IMR-90 (cell line): ENCODE results near the gene DCUN1D2. TPM values are rescaled to one million over a fixed set of nuclear protein-coding genes. Genes with fewer than 3 reads are reported as not detected.

Experiments
- ATAC-seq: fragments of 200-7000 bp; cut with Tn5 transposase; 2 replicates; pipeline ENCODE4 v1.9.1; 2020; ENCODE audit warnings: low read depth, mild to moderate bottlenecking, moderate library complexity
- BruUV-seq: library from RNA; stranded (reverse); fragments of 400-500 nt; replicated peaks from 2 replicates; lab custom pipeline; 2021; lab: Mats Ljungman, UMichigan
- CTCF ChIA-PET: fragments of 300-600 bp; formaldehyde crosslinking; extraction: SDS; loops from one replicate; lab custom pipeline; 2021; ENCODE audit warnings: antibody characterized with exemption; lab: Yijun Ruan, JAX
- POLR2A ChIA-PET: fragments of 300-600 bp; sonication (Branson Sonifier 250); formaldehyde crosslinking; loops from one replicate; lab custom pipeline; 2022; ENCODE audit warnings: antibody characterized with exemption; ENCODE audit not compliant: unreplicated experiment; lab: Charles Lee
- DNase-seq: peaks from one replicate; pipeline ENCODE4 v3.0.0; 2013
- H2AFZ ChIP-seq: replicated peaks from 2 replicates; pipeline ENCODE3; 2013; ENCODE audit warnings: low read length, mild to moderate bottlenecking; ENCODE audit not compliant: poor library complexity
- H2AK5ac ChIP-seq: 2 replicates; pipeline ENCODE4 v1.6.1; 2013; ENCODE audit warnings: low read depth, low read length, inconsistent platforms
- H2AK9ac ChIP-seq: replicated peaks from 2 replicates; pipeline ENCODE3; 2013; ENCODE audit warnings: mild to moderate bottlenecking, low read depth, low read length, moderate library complexity; ENCODE audit not compliant: poor library complexity
- H2BK120ac ChIP-seq: 2 replicates; pipeline ENCODE4 v1.6.1; 2013; ENCODE audit warnings: low read depth, low read length, inconsistent platforms
- H2BK15ac ChIP-seq: 3 replicates; pipeline ENCODE4 v1.6.1; 2013; ENCODE audit warnings: low read depth, low read length, inconsistent platforms
- H2BK20ac ChIP-seq: 2 replicates; pipeline ENCODE4 v1.6.1; 2013; ENCODE audit warnings: low read depth, mild to moderate bottlenecking, inconsistent platforms, low read length, moderate library complexity
- H2BK5ac ChIP-seq: 2 replicates; pipeline ENCODE4 v1.6.1; 2013; ENCODE audit warnings: mild to moderate bottlenecking, low read depth, low read length, inconsistent platforms; ENCODE audit not compliant: poor library complexity, severe bottlenecking
- H3K14ac ChIP-seq: replicated peaks from 2 replicates; pipeline ENCODE4 v1.6.1; 2013; ENCODE audit warnings: low read depth, low read length, inconsistent platforms
- H3K18ac ChIP-seq: 2 replicates; pipeline ENCODE4 v1.6.1; 2013; ENCODE audit warnings: low read depth, low read length, control low read depth
- H3K23ac ChIP-seq: 2 replicates; pipeline ENCODE4 v1.6.1; 2013; ENCODE audit warnings: low read depth, low read length, inconsistent platforms
- H3K27ac ChIP-seq: 2 replicates; pipeline ENCODE4 v1.5.1; 2013; ENCODE audit warnings: mild to moderate bottlenecking, control low read depth, low read length; ENCODE audit not compliant: insufficient read depth
- H3K27me3 ChIP-seq: 2 replicates; pipeline ENCODE4 v1.6.1; 2013; ENCODE audit warnings: low read length; ENCODE audit not compliant: control insufficient read depth, insufficient read depth
- H3K36me3 ChIP-seq: 2 replicates; pipeline ENCODE4 v1.6.1; 2013; ENCODE audit warnings: low read length, mixed read lengths; ENCODE audit not compliant: control insufficient read depth, insufficient read depth
- H3K4ac ChIP-seq: 2 replicates; pipeline ENCODE4 v1.6.1; 2013; ENCODE audit warnings: low read depth, low read length, inconsistent platforms
- H3K4me1 ChIP-seq: 2 replicates; pipeline ENCODE4 v1.6.1; 2013; ENCODE audit warnings: low read length, mixed read lengths; ENCODE audit not compliant: control insufficient read depth, insufficient read depth
- H3K4me2 ChIP-seq: 2 replicates; pipeline ENCODE4 v1.6.1; 2013; ENCODE audit warnings: low read depth, mild to moderate bottlenecking, control low read depth, low read length, moderate library complexity
- H3K4me3 ChIP-seq: 2 replicates; pipeline ENCODE4 v1.5.1; 2013; ENCODE audit warnings: low read depth, mild to moderate bottlenecking, control low read depth, low read length, moderate library complexity; ENCODE audit not compliant: insufficient read depth
- H3K56ac ChIP-seq: 2 replicates; pipeline ENCODE4 v1.6.1; 2013; ENCODE audit warnings: low read length, inconsistent platforms; ENCODE audit not compliant: insufficient read depth; ENCODE audit errors: extremely low read depth
- H3K79me1 ChIP-seq, 2 experiments: 2 replicates each; pipeline ENCODE4 v1.6.1; 2013; ENCODE audit warnings: low read length in 2 of 2, inconsistent platforms in 1 of 2, low read depth in 1 of 2
- H3K9ac ChIP-seq: 2 replicates; pipeline ENCODE4 v1.6.1; 2013; ENCODE audit warnings: low read depth, low read length, control low read depth
- H3K9me1 ChIP-seq: 2 replicates; pipeline ENCODE4 v1.6.1; 2013; ENCODE audit warnings: low read length, inconsistent platforms; ENCODE audit not compliant: insufficient read depth
- H3K9me3 ChIP-seq: 2 replicates; pipeline ENCODE4 v1.6.1; 2013; ENCODE audit warnings: low read length; ENCODE audit not compliant: control insufficient read depth, insufficient read depth
- H4K20me1 ChIP-seq: 2 replicates; pipeline ENCODE4 v1.6.1; 2013; ENCODE audit warnings: low read length, inconsistent platforms; ENCODE audit not compliant: insufficient read depth
- H4K5ac ChIP-seq: 2 replicates; pipeline ENCODE4 v1.6.1; 2013; ENCODE audit warnings: mild to moderate bottlenecking, low read depth, low read length, control low read depth
- H4K8ac ChIP-seq, 2 experiments: 2 replicates each; pipeline ENCODE4 v1.6.1; 2013; ENCODE audit warnings: low read depth in 2 of 2, low read length in 2 of 2, control low read depth in 1 of 2, inconsistent platforms in 1 of 2
- H4K91ac ChIP-seq: 2 replicates; pipeline ENCODE4 v1.6.1; 2013; ENCODE audit warnings: low read depth, low read length, inconsistent platforms; ENCODE audit not compliant: insufficient read depth
- BHLHE40 ChIP-seq: fragments of 150-350 bp; IDR thresholded peaks from 2 replicates; pipeline ENCODE4 v1.6.1; 2016; ENCODE audit warnings: mild to moderate bottlenecking, low read depth, low read length
- CEBPB ChIP-seq: IDR thresholded peaks from 2 replicates; pipeline ENCODE4 v1.6.1; 2012; ENCODE audit warnings: low read depth, low read length, improper control_type of control experiment
- CHD1 ChIP-seq: IDR thresholded peaks from 2 replicates; pipeline ENCODE4 v1.6.1; 2012; ENCODE audit warnings: low read depth, low read length, improper control_type of control experiment
- CTCF ChIP-seq: conservative IDR thresholded peaks from 2 replicates; pipeline ENCODE4 v1.5.1; 2012; ENCODE audit warnings: mild to moderate bottlenecking, low read depth, low read length, improper control_type of control experiment
- FOS ChIP-seq: fragments of 150-350 bp; IDR thresholded peaks from 2 replicates; pipeline ENCODE4 v1.6.1; 2016; ENCODE audit warnings: low read depth, low read length
- MAZ ChIP-seq: IDR thresholded peaks from 2 replicates; pipeline ENCODE4 v1.6.1; 2012; ENCODE audit warnings: low read depth, mild to moderate bottlenecking, low read length, improper control_type of control experiment, moderate library complexity, borderline replicate concordance
- MXI1 ChIP-seq: IDR thresholded peaks from 2 replicates; pipeline ENCODE4 v1.6.1; 2012; ENCODE audit warnings: low read depth, mild to moderate bottlenecking, low read length, moderate library complexity, borderline replicate concordance
- NFE2L2 ChIP-seq: fragments of 150-350 bp; IDR thresholded peaks from 2 replicates; pipeline ENCODE4 v1.6.1; 2016; ENCODE audit warnings: low read depth, mild to moderate bottlenecking, low read length
- POLR2A ChIP-seq: IDR thresholded peaks from 2 replicates; pipeline ENCODE4 v1.6.1; 2012; ENCODE audit warnings: mild to moderate bottlenecking, low read depth, low read length
- RAD21 ChIP-seq: IDR thresholded peaks from 2 replicates; pipeline ENCODE4 v1.6.1; 2012; ENCODE audit warnings: low read length, improper control_type of control experiment
- RCOR1 ChIP-seq: IDR thresholded peaks from 2 replicates; pipeline ENCODE4 v1.6.1; 2012; ENCODE audit warnings: mild to moderate bottlenecking, low read length, improper control_type of control experiment; ENCODE audit not compliant: insufficient replicate concordance
- RFX5 ChIP-seq: IDR thresholded peaks from 2 replicates; pipeline ENCODE4 v1.8.0; 2012; ENCODE audit warnings: low read depth, mild to moderate bottlenecking, low read length, moderate library complexity
- SMC3 ChIP-seq: fragments of 150-350 bp; IDR thresholded peaks from 2 replicates; pipeline ENCODE4 v1.6.1; 2016; ENCODE audit warnings: low read depth, mild to moderate bottlenecking, antibody characterized with exemption, low read length, moderate library complexity
- USF2 ChIP-seq: fragments of 150-350 bp; IDR thresholded peaks from 2 replicates; pipeline ENCODE4 v1.6.1; 2017; ENCODE audit warnings: mild to moderate bottlenecking, antibody characterized with exemption, low read length, low read depth
- WGBS, 2 experiments: methylation state at CpG; one replicate each; pipeline versions ENCODE4 v1.1.5 to v1.1.7; 2013; ENCODE audit warnings: missing lambda C conversion rate in 2 of 2; ENCODE audit not compliant: insufficient read length in 1 of 2; ENCODE audit errors: extremely low coverage in 2 of 2; 5-methylcytosine and 5-hydroxymethylcytosine counted together
- dilution Hi-C: fragments of 300-500 bp; cut with HindIII; formaldehyde crosslinking; loops from one replicate; pipeline ENCODE4 v1.14.3; 2018; ENCODE audit warnings: low sequenced_read_pairs; ENCODE audit not compliant: unreplicated experiment
- in situ Hi-C: fragments of 300-500 bp; cut with MboI; formaldehyde crosslinking; loops from 3 replicates; pipeline ENCODE4 v1.14.3; 2019; ENCODE audit warnings: low sequenced_read_pairs, inconsistent platforms, mixed read lengths
- intact Hi-C: fragments of 100-400 bp; cut with micrococcal nuclease; formaldehyde crosslinking; loops from 2 replicates; pipeline ENCODE4 v1.10.0; 2022
- polyA plus RNA-seq, 3 experiments: library from polyadenylated mRNA; depleted of rRNA; stranded (reverse); fragments of >200 nt; gene quantifications; 2 replicates each; pipeline ENCODE4 v1.2.3, GENCODE V29; 2012; ENCODE audit warnings: low replicate concordance in 1 of 3
- total RNA-seq: library from RNA; depleted of rRNA; stranded (reverse); fragments of >200 nt; gene quantifications from 2 replicates; pipeline ENCODE4 v1.2.3, GENCODE V29; 2012
- TF ChIP-seq, protein P1 (sequence below): fragments of 150-350 bp; IDR thresholded peaks from 2 replicates; pipeline ENCODE4 v1.6.1; 2016; ENCODE audit warnings: low read depth, mild to moderate bottlenecking, low read length, moderate library complexity, borderline replicate concordance

The DCUN1D2 gene
- total and polyA plus RNA-seq, 2 of the 4 experiments (the other 2 are of a cell fraction): 8.1 to 11.5 TPM

- Histone ChIP-seq H3K23ac (no peak overlapping the region), H3K79me1 (no peaks in the 10 kb centered on the region), H3K27ac (no peak overlapping the region), H4K5ac (no peak overlapping the region), H3K9me1 (peaks cover 7% of the 10 kb centered on the region; the same call in 1 of the 2 replicates), H3K9ac (no peak overlapping the region), H3K27me3 (peaks cover 3% of the 10 kb centered on the region; the same call in 1 of the 2 replicates), H4K20me1 (no peaks in the 10 kb centered on the region), H3K4me2 (no peak overlapping the region), H2AFZ (no peak overlapping the region), H2BK20ac (no peak overlapping the region), H2BK120ac (no peak overlapping the region), H2BK15ac (no peak overlapping the region), H4K8ac (no peak overlapping the region), H3K9me3 (no peaks in the 10 kb centered on the region), H3K4me3 (no peak overlapping the region), H2AK5ac (no peak overlapping the region), H4K91ac (no peak overlapping the region), H3K18ac (no peak overlapping the region), H3K4me1 (peaks cover 16% of the 10 kb centered on the region), H3K56ac (no peak overlapping the region), H3K36me3 (no peaks in the 10 kb centered on the region), H2AK9ac (no peak overlapping the region), H3K14ac (no peak overlapping the region), H2BK5ac (no peak overlapping the region), H3K4ac (no peak overlapping the region)
- no peak for DNase-seq
- dilution Hi-C loops: no loop called here
- WGBS, 2 experiments: no CpG with 5 or more reads among the region's 8 CpGs
- POLR2A ChIA-PET: no interaction called here
- no peak for ATAC-seq
- intact Hi-C loops: no loop called here
- in situ Hi-C loops: no loop called here
- no TSS peak for BruUV-seq
- no peak for TF ChIP-seq FOS
- TF ChIP-seq, protein P1, sequence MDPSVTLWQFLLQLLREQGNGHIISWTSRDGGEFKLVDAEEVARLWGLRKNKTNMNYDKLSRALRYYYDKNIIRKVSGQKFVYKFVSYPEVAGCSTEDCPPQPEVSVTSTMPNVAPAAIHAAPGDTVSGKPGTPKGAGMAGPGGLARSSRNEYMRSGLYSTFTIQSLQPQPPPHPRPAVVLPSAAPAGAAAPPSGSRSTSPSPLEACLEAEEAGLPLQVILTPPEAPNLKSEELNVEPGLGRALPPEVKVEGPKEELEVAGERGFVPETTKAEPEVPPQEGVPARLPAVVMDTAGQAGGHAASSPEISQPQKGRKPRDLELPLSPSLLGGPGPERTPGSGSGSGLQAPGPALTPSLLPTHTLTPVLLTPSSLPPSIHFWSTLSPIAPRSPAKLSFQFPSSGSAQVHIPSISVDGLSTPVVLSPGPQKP: no peak
- no peak for TF ChIP-seq MAZ
- no peak for TF ChIP-seq CEBPB
- TF ChIP-seq CTCF: no peak
- no peak for TF ChIP-seq RFX5
- no peak for TF ChIP-seq POLR2A
- no peak for TF ChIP-seq CHD1
- no peak for TF ChIP-seq BHLHE40
- TF ChIP-seq USF2: no peak
- TF ChIP-seq RCOR1: no peak
- no peak for TF ChIP-seq SMC3
- no peak for TF ChIP-seq NFE2L2
- no peak for TF ChIP-seq RAD21
- no peak for TF ChIP-seq MXI1
- CTCF ChIA-PET: no interaction called here
Measured at GRCh38 chr13:113415825-113416224, 74.7 kb downstream of the DCUN1D2 start.
